Right lobe of liver (tissue), 4 donors: ENCODE measurements around the gene CD276.

Experiments
- POLR2A ChIP-seq: fragments of 450-650 bp; IDR thresholded peaks from one replicate; pipeline ENCODE4 v1.6.1; 2017; ENCODE audit warnings: antibody characterized with exemption, mild to moderate bottlenecking
- TF ChIP-seq, protein P1 (sequence below), 4 donors: fragments of 200-600 bp in 3 of 4; fragments of 450-650 bp in 1 of 4; IDR thresholded peaks; one replicate each; pipeline versions ENCODE4 v1.5.1 to v1.8.0; 2016 to 2022; ENCODE audit warnings: antibody characterized with exemption in 4 of 4, mild to moderate bottlenecking in 2 of 4
- donor health status: DM: no; HTN: no; CAD: no.
- donor health status: DM: no; HTN: no; CAD: no.
- donor health status: DM: no; HTN: yes; CAD: no.

DNA sequence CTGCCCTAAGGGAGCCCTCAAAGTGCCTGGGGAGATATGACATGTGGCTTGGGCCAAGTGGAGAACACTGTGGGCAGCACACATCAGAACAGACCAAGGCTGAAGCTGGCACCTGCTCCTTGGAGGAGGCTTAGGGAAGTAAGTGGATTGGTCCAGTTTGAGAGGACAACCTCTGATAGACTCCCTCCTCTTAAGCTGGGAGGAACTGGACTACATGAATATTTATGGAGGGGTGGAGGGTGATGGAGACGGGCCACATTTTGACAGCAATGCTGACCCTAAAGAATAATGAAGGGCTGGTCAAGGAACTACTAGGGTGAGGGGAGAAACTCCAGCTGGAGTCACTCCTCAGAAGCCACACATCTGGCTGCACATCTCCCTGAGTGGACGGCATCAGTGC, 6.5 kb upstream of the CD276 start:
- TF ChIP-seq, protein P1, sequence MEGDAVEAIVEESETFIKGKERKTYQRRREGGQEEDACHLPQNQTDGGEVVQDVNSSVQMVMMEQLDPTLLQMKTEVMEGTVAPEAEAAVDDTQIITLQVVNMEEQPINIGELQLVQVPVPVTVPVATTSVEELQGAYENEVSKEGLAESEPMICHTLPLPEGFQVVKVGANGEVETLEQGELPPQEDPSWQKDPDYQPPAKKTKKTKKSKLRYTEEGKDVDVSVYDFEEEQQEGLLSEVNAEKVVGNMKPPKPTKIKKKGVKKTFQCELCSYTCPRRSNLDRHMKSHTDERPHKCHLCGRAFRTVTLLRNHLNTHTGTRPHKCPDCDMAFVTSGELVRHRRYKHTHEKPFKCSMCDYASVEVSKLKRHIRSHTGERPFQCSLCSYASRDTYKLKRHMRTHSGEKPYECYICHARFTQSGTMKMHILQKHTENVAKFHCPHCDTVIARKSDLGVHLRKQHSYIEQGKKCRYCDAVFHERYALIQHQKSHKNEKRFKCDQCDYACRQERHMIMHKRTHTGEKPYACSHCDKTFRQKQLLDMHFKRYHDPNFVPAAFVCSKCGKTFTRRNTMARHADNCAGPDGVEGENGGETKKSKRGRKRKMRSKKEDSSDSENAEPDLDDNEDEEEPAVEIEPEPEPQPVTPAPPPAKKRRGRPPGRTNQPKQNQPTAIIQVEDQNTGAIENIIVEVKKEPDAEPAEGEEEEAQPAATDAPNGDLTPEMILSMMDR (IDR thresholded peaks at IDR 0.05): no peak
- no peak for TF ChIP-seq POLR2A
